Fibroblast of villous mesenchyme (primary cell): Measurements from ENCODE around the gene TTC9C. TPM values are rescaled to one million over a fixed set of nuclear protein-coding genes. Genes with fewer than 3 reads are reported as not detected.

Experiments
- DNase-seq: peaks from one replicate; pipeline ENCODE4 v3.0.0-alpha.2; 2010; ENCODE audit warnings: low read depth
- H3K4me3 ChIP-seq: 2 replicates; pipeline ENCODE4 v1.5.1; 2011; ENCODE audit warnings: low read depth, mild to moderate bottlenecking, low read length
- CTCF ChIP-seq: IDR thresholded peaks from 2 replicates; pipeline ENCODE4 v1.5.1; 2012; ENCODE audit warnings: low read depth, mild to moderate bottlenecking, low read length; ENCODE audit not compliant: insufficient read depth
- total RNA-seq: library from RNA; depleted of rRNA; stranded (reverse); fragments of >200 nt; gene quantifications from 2 replicates; pipeline ENCODE4 v1.2.3, GENCODE V29; 2012

TTC9C gene
- total RNA-seq, 1 donor, result 36.7 TPM

GRCh38 chr11:62782753-62783152 lies 54.5 kb downstream of the TTC9C start:
- DNase-seq, result no peak
- TF ChIP-seq CTCF, result no peak
- no peak overlapping the region for H3K4me3 ChIP-seq

- TF ChIP-seq CTCF, result peak; percentile 99
- H3K4me3 ChIP-seq, result peak overlapping the region; percentile 97
- DNase-seq, result peak; percentile 84
Measured at GRCh38 chr11:62786318-62787004, 58.2 kb downstream of the TTC9C start.

- TF ChIP-seq CTCF, result peak; percentile 63
- H3K4me3 ChIP-seq, result peak within 1 kb of the TSS; percentile 97
- peak; percentile 99 for DNase-seq
Measured at GRCh38 chr11:62787005-62787759, 58.9 kb downstream of the TTC9C start, which contains the start of gene TMEM179B. Gene TMEM179B, plus strand, starts transcription at chr11:62787402. Its CDS starts 30 bp downstream, at chr11:62787432.

Other genes with a start within 250 kb of the TTC9C start
- 474 and 514 TPM in 2 replicates for gene AHNAK, start 181.7 kb upstream of the TTC9C start, total RNA-seq
- 876 and 1,014 TPM in 2 replicates for gene EEF1G, start 154.6 kb upstream of the TTC9C start, total RNA-seq
- gene TUT1, start 137.0 kb upstream of the TTC9C start, total RNA-seq, result 4.3 and 5.2 TPM in 2 replicates
- gene MTA2, start 126.6 kb upstream of the TTC9C start, total RNA-seq, result 145 and 197 TPM in 2 replicates
- 15.5 and 21.6 TPM in 2 replicates for gene EML3, start 115.7 kb upstream of the TTC9C start, total RNA-seq
- gene ROM1, start 115.2 kb upstream of the TTC9C start, total RNA-seq, result 2.9 and 3.0 TPM in 2 replicates
- gene B3GAT3, start 106.5 kb upstream of the TTC9C start, total RNA-seq, result 35.4 and 36.3 TPM in 2 replicates
- 178 and 211 TPM in 2 replicates for gene GANAB, start 81.9 kb upstream of the TTC9C start, total RNA-seq
- gene INTS5, start 75.2 kb upstream of the TTC9C start, total RNA-seq, result 20.7 and 21.6 TPM in 2 replicates
- gene C11orf98, start 63.3 kb upstream of the TTC9C start, total RNA-seq, result 23.7 and 27.7 TPM in 2 replicates
- gene CSKMT, start 63.2 kb upstream of the TTC9C start, total RNA-seq, result 4.5 and 7.8 TPM in 2 replicates
- gene UQCC3, start 56.8 kb upstream of the TTC9C start, total RNA-seq, result 6.5 and 10.0 TPM in 2 replicates
- 4.3 and 7.4 TPM in 2 replicates for gene LBHD1, start 56.2 kb upstream of the TTC9C start, total RNA-seq
- 52.7 and 108 TPM in 2 replicates for gene UBXN1, start 49.4 kb upstream of the TTC9C start, total RNA-seq
- 6.9 and 15.5 TPM in 2 replicates for gene LRRN4CL, start 39.0 kb upstream of the TTC9C start, total RNA-seq
- gene BSCL2, start 21.1 kb upstream of the TTC9C start, total RNA-seq, result 53.5 and 59.3 TPM in 2 replicates
- not detected in 2 replicates for gene GNG3, start 20.8 kb upstream of the TTC9C start, total RNA-seq
- 15.5 and 17.3 TPM in 2 replicates for gene HNRNPUL2, start 1.0 kb upstream of the TTC9C start, total RNA-seq
- 12.9 and 13.4 TPM in 2 replicates for gene ZBTB3, start 25.7 kb downstream of the TTC9C start, total RNA-seq
- 45.8 and 55.7 TPM in 2 replicates for gene POLR2G, start 33.1 kb downstream of the TTC9C start, total RNA-seq
- 16.8 and 22.2 TPM in 2 replicates for gene TAF6L, start 42.9 kb downstream of the TTC9C start, total RNA-seq
- 38.0 and 45.8 TPM in 2 replicates for gene TMEM179B, start 58.9 kb downstream of the TTC9C start, total RNA-seq
- 14.5 and 14.7 TPM in 2 replicates for gene TMEM223, start 63.5 kb downstream of the TTC9C start, total RNA-seq
- 28.3 and 33.2 TPM in 2 replicates for gene NXF1, start 77.0 kb downstream of the TTC9C start, total RNA-seq
- gene STX5, start 103.6 kb downstream of the TTC9C start, total RNA-seq, result 35.1 and 47.5 TPM in 2 replicates
- not detected in 2 replicates for gene TEX54, start 104.4 kb downstream of the TTC9C start, total RNA-seq
- gene WDR74, start 111.1 kb downstream of the TTC9C start, total RNA-seq, result 36.1 and 39.7 TPM in 2 replicates
- 117 and 190 TPM in 2 replicates for gene SLC3A2, start 152.4 kb downstream of the TTC9C start, total RNA-seq
- not detected in 2 replicates for gene CHRM1, start 192.9 kb downstream of the TTC9C start, total RNA-seq